GM12878 (cell line): Measurements from ENCODE around the gene P3H3. TPM values are rescaled to one million over a fixed set of nuclear protein-coding genes. Genes with fewer than 3 reads are reported as not detected.

Source experiments
- ATAC-seq: fragments of 200-7000 bp; cut with Tn5 transposase; 3 replicates; pipeline ENCODE4 v1.9.1; 2020; ENCODE audit warnings: mild to moderate bottlenecking, moderate library complexity
- BruUV-seq: library from RNA; stranded (reverse); fragments of 400-500 nt; replicated peaks from 2 replicates; lab custom pipeline; 2021; lab: Mats Ljungman, UMichigan
- CTCF ChIA-PET: fragments of 300-600 bp; sonication (Branson Sonifier 250); formaldehyde crosslinking; extraction: SDS; loops from one replicate; lab custom pipeline; 2021; ENCODE audit warnings: inconsistent platforms; lab: Yijun Ruan, JAX
- POLR2A ChIA-PET: fragments of 350-600 bp; formaldehyde crosslinking; extraction: SDS; loops from one replicate; lab custom pipeline; 2021; ENCODE audit warnings: inconsistent platforms; lab: Charles Lee
- RAD21 ChIA-PET: fragments of 300-600 bp; sonication (Branson Sonifier 250); formaldehyde crosslinking; loops from one replicate; lab custom pipeline; 2023; ENCODE audit warnings: antibody characterized with exemption; ENCODE audit not compliant: unreplicated experiment; lab: Charles Lee
- SMC1A ChIA-PET: fragments of 300-600 bp; sonication (Branson Sonifier 250); formaldehyde crosslinking; loops from one replicate; lab custom pipeline; 2023; ENCODE audit not compliant: unreplicated experiment, uncharacterized antibody; lab: Charles Lee
- DNase-seq: peaks from one replicate; pipeline ENCODE4 v3.0.0-alpha.2; 2011; ENCODE audit warnings: low read depth, low spot score
- FAIRE-seq: peaks from 3 replicates; lab custom pipeline; 2011; peaks lifted over from hg19 to GRCh38; lab: Jason Lieb, UNC
- H2AFZ ChIP-seq: 2 replicates; pipeline ENCODE4 v1.6.0; 2011; ENCODE audit warnings: low read depth, low read length, control low read depth; ENCODE audit not compliant: control insufficient read depth
- H3K27ac ChIP-seq: 2 replicates; pipeline ENCODE4 v1.5.1; 2011; ENCODE audit warnings: control low read depth; ENCODE audit not compliant: control insufficient read depth, insufficient read depth
- H3K27me3 ChIP-seq, 2 experiments: replicated peaks in 1 of 2; 2 replicates each; pipeline versions ENCODE4 v1.6.0 to v1.6.1; 2011; ENCODE audit warnings: low read length in 1 of 2; ENCODE audit not compliant: control insufficient read depth in 2 of 2, insufficient read depth in 2 of 2
- H3K36me3 ChIP-seq, 2 experiments: 2 replicates each; pipeline ENCODE4 v1.5.1; 2011; ENCODE audit warnings: low read length in 1 of 2; ENCODE audit not compliant: control insufficient read depth in 2 of 2, insufficient read depth in 2 of 2
- H3K4me1 ChIP-seq: 2 replicates; pipeline ENCODE4 v1.6.1; 2011; ENCODE audit warnings: mild to moderate bottlenecking, low read length, moderate library complexity, mixed read lengths; ENCODE audit not compliant: control insufficient read depth, insufficient read depth
- H3K4me2 ChIP-seq: 2 replicates; pipeline ENCODE4 v1.6.0; 2011; ENCODE audit warnings: control low read depth; ENCODE audit not compliant: control insufficient read depth, insufficient read depth
- H3K4me3 ChIP-seq: fragments of 200-600 bp; sonication (generic); 2 replicates; pipeline ENCODE4 v1.5.1; 2016
- H3K79me2 ChIP-seq: 2 replicates; pipeline ENCODE4 v1.6.0; 2011; ENCODE audit warnings: low read length; ENCODE audit not compliant: control insufficient read depth, insufficient read depth
- H3K9ac ChIP-seq: 2 replicates; pipeline ENCODE4 v1.8.0; 2011; ENCODE audit warnings: low read length, control low read depth, mixed read lengths; ENCODE audit not compliant: control insufficient read depth, insufficient read depth
- H3K9me3 ChIP-seq: replicated peaks from 3 replicates; pipeline ENCODE4 v1.5.1; 2011; ENCODE audit warnings: mild to moderate bottlenecking, low read length; ENCODE audit not compliant: control insufficient read depth, insufficient read depth
- H4K20me1 ChIP-seq: 2 replicates; pipeline ENCODE4 v1.6.0; 2011; ENCODE audit not compliant: control insufficient read depth, insufficient read depth
- ASH2L ChIP-seq: fragments of 300-600, 200-600 bp; sonication (generic); IDR thresholded peaks from 2 replicates; pipeline ENCODE4 v1.6.1; 2017; ENCODE audit warnings: low read depth, mild to moderate bottlenecking, borderline replicate concordance
- CBFB ChIP-seq: IDR thresholded peaks from 2 replicates; pipeline ENCODE4 v1.6.1; 2016; ENCODE audit warnings: antibody characterized with exemption, low read depth
- MYB ChIP-seq: fragments of 150-350 bp; IDR thresholded peaks from 2 replicates; pipeline ENCODE4 v1.6.1; 2014; ENCODE audit warnings: mild to moderate bottlenecking, low read depth, low read length, borderline replicate concordance
- SMARCA5 ChIP-seq: fragments of 450-650 bp; IDR thresholded peaks from 2 replicates; pipeline ENCODE4 v1.6.1; 2017; ENCODE audit warnings: mild to moderate bottlenecking
- TCF12 ChIP-seq: IDR thresholded peaks from 2 replicates; pipeline ENCODE4 v1.6.1; 2011; ENCODE audit warnings: low read depth, mild to moderate bottlenecking, low read length
- WGBS: methylation state at CpG from one replicate; pipeline ENCODE4 v1.1.6; 2016; ENCODE audit warnings: low lambda C conversion rate; ENCODE audit not compliant: insufficient replicate concordance, insufficient coverage; ENCODE audit errors: missing lambda C conversion rate; 5-methylcytosine and 5-hydroxymethylcytosine counted together
- in situ Hi-C: fragments of 300-500 bp; cut with MboI; formaldehyde crosslinking; loops from 9 replicates; pipeline ENCODE4 v1.14.3; 2018; ENCODE audit warnings: mixed read lengths
- intact Hi-C: fragments of 100-400 bp; cut with micrococcal nuclease; formaldehyde crosslinking; loops from one replicate; pipeline ENCODE4 v1.14.2; 2022; ENCODE audit not compliant: unreplicated experiment
- polyA plus RNA-seq, 11 experiments: library from polyadenylated mRNA; depleted of rRNA in 4 of 11; unstranded in 6 of 11; stranded (reverse) in 5 of 11; fragments of >200 nt; fragmentation: Nextera tagmentation in 4 of 11; fragmentation: Illumina TruSeq in 1 of 11; extraction: Ambion mirVana in 4 of 11; extraction: Trizol in 1 of 11; gene quantifications; 1 replicate in 1 of 11; 2 replicates in 10 of 11; pipeline versions ENCODE4 v1.2.1 to v1.2.3, GENCODE V29; 2011 to 2016; ENCODE audit warnings: inconsistent platforms in 2 of 11, missing spikeins in 2 of 11, low read depth in 1 of 11
- total RNA-seq, 4 experiments: library from RNA; depleted of rRNA in 3 of 4; stranded (reverse); fragments of >200 nt in 3 of 4; fragmentation: Illumina TruSeq in 1 of 4; extraction: Trizol in 1 of 4; gene quantifications; 2 replicates each; pipeline versions ENCODE4 v1.2.1 to v1.2.3, GENCODE V29; 2013 to 2021
- TF ChIP-seq, protein P1 (sequence below): IDR thresholded peaks from 2 replicates; pipeline ENCODE4 v1.6.1; 2011; ENCODE audit warnings: borderline replicate concordance, low read depth, mild to moderate bottlenecking, moderate library complexity, low read length; ENCODE audit not compliant: insufficient read depth, poor library complexity, severe bottlenecking
- TF ChIP-seq, protein P2 (sequence below): IDR thresholded peaks from 2 replicates; pipeline ENCODE4 v1.6.1; 2012; ENCODE audit warnings: improper control_type of control experiment, low read depth, low read length; ENCODE audit not compliant: insufficient replicate concordance
- TF ChIP-seq, protein P3 (sequence below): fragments of 450-650 bp; IDR thresholded peaks from 2 replicates; pipeline ENCODE4 v1.6.1; 2017; ENCODE audit warnings: mild to moderate bottlenecking, moderate library complexity

Gene P3H3
- total and polyA plus RNA-seq, 10 of the 15 experiments (the other 5 are each of a cell fraction or from before 2014, with no cell fraction given): 0.03 to 0.21 (median 0.05) TPM; not detected in 7

DNA sequence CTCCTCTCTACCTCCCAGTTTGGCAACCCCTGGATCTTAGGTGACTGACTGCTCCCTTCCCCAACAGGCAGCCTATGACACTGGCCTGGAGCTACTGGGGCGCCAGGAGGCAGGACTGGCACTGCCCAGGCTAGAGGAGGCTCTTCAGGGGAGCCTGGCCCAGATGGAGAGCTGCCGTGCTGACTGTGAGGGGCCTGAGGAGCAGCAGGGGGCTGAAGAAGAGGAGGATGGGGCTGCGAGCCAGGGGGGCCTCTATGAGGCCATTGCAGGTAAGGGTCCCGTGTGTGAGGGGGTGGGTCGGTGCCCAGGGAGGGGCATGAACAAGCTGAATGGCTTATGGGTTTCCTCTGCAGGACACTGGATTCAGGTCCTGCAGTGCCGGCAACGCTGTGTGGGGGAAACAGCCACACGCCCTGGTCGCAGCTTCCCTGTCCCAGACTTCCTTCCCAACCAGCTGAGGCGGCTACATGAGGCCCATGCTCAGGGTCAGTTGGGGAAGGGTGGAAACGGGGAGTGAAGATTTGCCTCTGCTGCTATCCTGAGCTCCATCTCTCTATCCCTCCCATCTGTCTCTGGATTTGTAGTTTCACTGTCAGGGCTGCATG lies 2.2 kb downstream of the P3H3 start (continued):
- TF ChIP-seq, protein P1, sequence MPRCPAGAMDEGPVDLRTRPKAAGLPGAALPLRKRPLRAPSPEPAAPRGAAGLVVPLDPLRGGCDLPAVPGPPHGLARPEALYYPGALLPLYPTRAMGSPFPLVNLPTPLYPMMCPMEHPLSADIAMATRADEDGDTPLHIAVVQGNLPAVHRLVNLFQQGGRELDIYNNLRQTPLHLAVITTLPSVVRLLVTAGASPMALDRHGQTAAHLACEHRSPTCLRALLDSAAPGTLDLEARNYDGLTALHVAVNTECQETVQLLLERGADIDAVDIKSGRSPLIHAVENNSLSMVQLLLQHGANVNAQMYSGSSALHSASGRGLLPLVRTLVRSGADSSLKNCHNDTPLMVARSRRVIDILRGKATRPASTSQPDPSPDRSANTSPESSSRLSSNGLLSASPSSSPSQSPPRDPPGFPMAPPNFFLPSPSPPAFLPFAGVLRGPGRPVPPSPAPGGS: no peak
- TF ChIP-seq SMARCA5: no peak

DNA sequence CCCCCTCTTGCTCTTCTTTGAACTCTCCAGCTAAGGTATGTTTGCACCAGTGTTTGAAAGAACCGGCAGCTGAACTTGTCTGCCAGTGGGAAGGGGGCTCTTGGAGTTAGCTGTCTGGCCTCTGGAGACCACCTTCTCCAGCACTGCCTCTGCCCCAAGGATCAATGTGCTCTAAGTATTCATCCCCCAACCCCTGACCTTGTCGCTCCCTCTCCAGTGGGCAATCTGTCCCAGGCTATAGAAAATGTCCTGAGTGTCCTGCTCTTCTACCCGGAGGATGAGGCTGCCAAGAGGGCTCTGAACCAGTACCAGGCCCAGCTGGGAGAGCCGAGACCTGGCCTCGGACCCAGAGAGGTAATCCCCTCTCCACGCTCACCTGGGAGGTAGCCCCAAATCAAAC lies 2.8 kb downstream of the P3H3 start:
- H3K4me3 ChIP-seq: no peak overlapping the region
- ChIA-PET CTCF (interaction anchor here (0.6 to 6.8 kb wide), 5 partner anchors 9 to 78 kb away, joined by 3 to 72 read pairs (median 5); partner anchors contain the start of genes CDCA3, MLF2 and USP5), RAD21 (interaction anchor here (0.6 to 3.0 kb wide), 3 partner anchors 9 to 91 kb away, joined by 3 to 14 read pairs (median 3); partner anchors contain the start of gene MLF2), POLR2A (interaction anchor here (0.8 kb wide), 1 partner anchor 21 kb away, joined by 3 read pairs; the partner anchor contains the start of gene USP5), SMC1A (interaction anchor here (0.7 kb wide), 1 partner anchor 78 kb away, joined by 3 read pairs; the partner anchor contains the start of gene MLF2)
- H3K4me2 ChIP-seq: no peak overlapping the region
- in situ Hi-C loops (no loop called here), intact Hi-C loops (no loop called here)
- H3K4me1 ChIP-seq: peaks cover 4% of the 10 kb centered on the region
- H2AFZ ChIP-seq: no peak overlapping the region
- peaks cover 17 to 23% of the 10 kb centered on the region in 2 experiments for H3K27me3 ChIP-seq
- DNase-seq: no peak
- no peaks in the 10 kb centered on the region for H3K36me3 ChIP-seq
- H4K20me1 ChIP-seq: no peaks in the 10 kb centered on the region
- no peaks in the 10 kb centered on the region for H3K79me2 ChIP-seq
- BruUV-seq: no TSS peak
- H3K9ac ChIP-seq: no peak overlapping the region
- no peak for FAIRE-seq
- no peak overlapping the region for H3K27ac ChIP-seq
- 37% methylated on average over 6 of the region's 6 CpGs for WGBS
- ATAC-seq: no peak
- no peaks in the 10 kb centered on the region for H3K9me3 ChIP-seq
- TF ChIP-seq, protein P2, sequence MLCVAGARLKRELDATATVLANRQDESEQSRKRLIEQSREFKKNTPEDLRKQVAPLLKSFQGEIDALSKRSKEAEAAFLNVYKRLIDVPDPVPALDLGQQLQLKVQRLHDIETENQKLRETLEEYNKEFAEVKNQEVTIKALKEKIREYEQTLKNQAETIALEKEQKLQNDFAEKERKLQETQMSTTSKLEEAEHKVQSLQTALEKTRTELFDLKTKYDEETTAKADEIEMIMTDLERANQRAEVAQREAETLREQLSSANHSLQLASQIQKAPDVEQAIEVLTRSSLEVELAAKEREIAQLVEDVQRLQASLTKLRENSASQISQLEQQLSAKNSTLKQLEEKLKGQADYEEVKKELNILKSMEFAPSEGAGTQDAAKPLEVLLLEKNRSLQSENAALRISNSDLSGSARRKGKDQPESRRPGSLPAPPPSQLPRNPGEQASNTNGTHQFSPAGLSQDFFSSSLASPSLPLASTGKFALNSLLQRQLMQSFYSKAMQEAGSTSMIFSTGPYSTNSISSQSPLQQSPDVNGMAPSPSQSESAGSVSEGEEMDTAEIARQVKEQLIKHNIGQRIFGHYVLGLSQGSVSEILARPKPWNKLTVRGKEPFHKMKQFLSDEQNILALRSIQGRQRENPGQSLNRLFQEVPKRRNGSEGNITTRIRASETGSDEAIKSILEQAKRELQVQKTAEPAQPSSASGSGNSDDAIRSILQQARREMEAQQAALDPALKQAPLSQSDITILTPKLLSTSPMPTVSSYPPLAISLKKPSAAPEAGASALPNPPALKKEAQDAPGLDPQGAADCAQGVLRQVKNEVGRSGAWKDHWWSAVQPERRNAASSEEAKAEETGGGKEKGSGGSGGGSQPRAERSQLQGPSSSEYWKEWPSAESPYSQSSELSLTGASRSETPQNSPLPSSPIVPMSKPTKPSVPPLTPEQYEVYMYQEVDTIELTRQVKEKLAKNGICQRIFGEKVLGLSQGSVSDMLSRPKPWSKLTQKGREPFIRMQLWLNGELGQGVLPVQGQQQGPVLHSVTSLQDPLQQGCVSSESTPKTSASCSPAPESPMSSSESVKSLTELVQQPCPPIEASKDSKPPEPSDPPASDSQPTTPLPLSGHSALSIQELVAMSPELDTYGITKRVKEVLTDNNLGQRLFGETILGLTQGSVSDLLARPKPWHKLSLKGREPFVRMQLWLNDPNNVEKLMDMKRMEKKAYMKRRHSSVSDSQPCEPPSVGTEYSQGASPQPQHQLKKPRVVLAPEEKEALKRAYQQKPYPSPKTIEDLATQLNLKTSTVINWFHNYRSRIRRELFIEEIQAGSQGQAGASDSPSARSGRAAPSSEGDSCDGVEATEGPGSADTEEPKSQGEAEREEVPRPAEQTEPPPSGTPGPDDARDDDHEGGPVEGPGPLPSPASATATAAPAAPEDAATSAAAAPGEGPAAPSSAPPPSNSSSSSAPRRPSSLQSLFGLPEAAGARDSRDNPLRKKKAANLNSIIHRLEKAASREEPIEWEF: no peak
- no peak for TF ChIP-seq MYB
- TF ChIP-seq, protein P1: no peak
- no peak for TF ChIP-seq CBFB
- TF ChIP-seq TCF12: no peak
- TF ChIP-seq, protein P3, sequence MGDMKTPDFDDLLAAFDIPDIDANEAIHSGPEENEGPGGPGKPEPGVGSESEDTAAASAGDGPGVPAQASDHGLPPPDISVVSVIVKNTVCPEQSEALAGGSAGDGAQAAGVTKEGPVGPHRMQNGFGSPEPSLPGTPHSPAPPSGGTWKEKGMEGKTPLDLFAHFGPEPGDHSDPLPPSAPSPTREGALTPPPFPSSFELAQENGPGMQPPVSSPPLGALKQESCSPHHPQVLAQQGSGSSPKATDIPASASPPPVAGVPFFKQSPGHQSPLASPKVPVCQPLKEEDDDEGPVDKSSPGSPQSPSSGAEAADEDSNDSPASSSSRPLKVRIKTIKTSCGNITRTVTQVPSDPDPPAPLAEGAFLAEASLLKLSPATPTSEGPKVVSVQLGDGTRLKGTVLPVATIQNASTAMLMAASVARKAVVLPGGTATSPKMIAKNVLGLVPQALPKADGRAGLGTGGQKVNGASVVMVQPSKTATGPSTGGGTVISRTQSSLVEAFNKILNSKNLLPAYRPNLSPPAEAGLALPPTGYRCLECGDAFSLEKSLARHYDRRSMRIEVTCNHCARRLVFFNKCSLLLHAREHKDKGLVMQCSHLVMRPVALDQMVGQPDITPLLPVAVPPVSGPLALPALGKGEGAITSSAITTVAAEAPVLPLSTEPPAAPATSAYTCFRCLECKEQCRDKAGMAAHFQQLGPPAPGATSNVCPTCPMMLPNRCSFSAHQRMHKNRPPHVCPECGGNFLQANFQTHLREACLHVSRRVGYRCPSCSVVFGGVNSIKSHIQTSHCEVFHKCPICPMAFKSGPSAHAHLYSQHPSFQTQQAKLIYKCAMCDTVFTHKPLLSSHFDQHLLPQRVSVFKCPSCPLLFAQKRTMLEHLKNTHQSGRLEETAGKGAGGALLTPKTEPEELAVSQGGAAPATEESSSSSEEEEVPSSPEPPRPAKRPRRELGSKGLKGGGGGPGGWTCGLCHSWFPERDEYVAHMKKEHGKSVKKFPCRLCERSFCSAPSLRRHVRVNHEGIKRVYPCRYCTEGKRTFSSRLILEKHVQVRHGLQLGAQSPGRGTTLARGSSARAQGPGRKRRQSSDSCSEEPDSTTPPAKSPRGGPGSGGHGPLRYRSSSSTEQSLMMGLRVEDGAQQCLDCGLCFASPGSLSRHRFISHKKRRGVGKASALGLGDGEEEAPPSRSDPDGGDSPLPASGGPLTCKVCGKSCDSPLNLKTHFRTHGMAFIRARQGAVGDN: no peak
- no peak for TF ChIP-seq ASH2L
